GM12865 (cell line): ENCODE measurements around the gene ISLR2.

Experiments used
- DNase-seq: peaks from one replicate; pipeline ENCODE4 v3.0.0; 2010; ENCODE audit warnings: low read depth
- H3K4me3 ChIP-seq: 2 replicates; pipeline ENCODE4 v1.5.1; 2011; ENCODE audit warnings: mild to moderate bottlenecking, low read depth, low read length, control low read depth
- CTCF ChIP-seq: IDR thresholded peaks from 2 replicates; pipeline ENCODE4 v1.5.1; 2011; ENCODE audit warnings: low read length, control low read depth, low read depth, inconsistent platforms; ENCODE audit not compliant: insufficient read depth; ENCODE audit errors: missing control alignments

The ISLR2 gene

GRCh38 chr15:74172701-74173379 lies 42.5 kb downstream of the ISLR2 start:
- no peak for DNase-seq
- H3K4me3 ChIP-seq: no peak overlapping the region
- no peak for TF ChIP-seq CTCF

- no peak within 1 kb of the TSS for H3K4me3 ChIP-seq
- TF ChIP-seq CTCF: no peak
- DNase-seq: no peak
Measured at GRCh38 chr15:74173380-74174218, 43.2 kb downstream of the ISLR2 start, which contains the start of gene ISLR. TSS of gene ISLR (plus strand) at chr15:74173710. CDS start at chr15:74174859, 1,149 bp downstream.

GRCh38 chr15:74174219-74174957 lies 44.0 kb downstream of the ISLR2 start:
- TF ChIP-seq CTCF: no peak
- DNase-seq: no peak
- H3K4me3 ChIP-seq: no peak overlapping the region

- TF ChIP-seq CTCF: no peak
- no peak overlapping the region for H3K4me3 ChIP-seq
- DNase-seq: no peak
Measured at GRCh38 chr15:74174958-74175253, 44.5 kb downstream of the ISLR2 start.

GRCh38 chr15:74175271-74176191 lies 45.1 kb downstream of the ISLR2 start:
- TF ChIP-seq CTCF: no peak
- no peak overlapping the region for H3K4me3 ChIP-seq
- DNase-seq: no peak
